ENCODE measurements around the gene STIL.
"Not testable (repeated sequence)": the region's sequence is repeated elsewhere in the genome, so short reads cannot be mapped to it uniquely, and the experiment has no call there.

GRCh38 chr1:47203504-47203903, 110.4 kb downstream of the STIL start:
- TF ChIP-seq CTCF (IDR thresholded peaks at IDR 0.05; ENCODE audit: insufficient read depth, low read length); GABPA (IDR thresholded peaks at IDR 0.05; ENCODE audit: low read depth); POLR2AphosphoS5 (IDR thresholded peaks at IDR 0.05; ENCODE audit: low read depth): not testable (repeated sequence)
